ENCODE data around the gene NSMF. TPM values are rescaled to one million over a fixed set of nuclear protein-coding genes. Genes with fewer than 3 reads are reported as not detected.

NSMF gene
- total and polyA plus RNA-seq, 2 experiments from 2014 or later: 20.3 to 103 TPM

Small RNAs within 50 kb of the gene (microRNA-seq; reads per million reads assigned to microRNA genes)
- 0.66 reads per million for gene MIR7114

Other genes starting within 250 kb of the NSMF start
- 1.4 and 1.9 TPM in 2 replicates for gene RNF208, start 237.1 kb downstream of the NSMF start, total RNA-seq (2014; rRNA removed; shearing (Covaris generic))
- gene RNF208, start 237.1 kb downstream of the NSMF start, polyA plus RNA-seq (2016; fragmentation: Nextera tagmentation; extraction: Ambion mirVana): 5.6 and 7.4 TPM in 2 replicates
- gene CYSRT1, start 234.2 kb downstream of the NSMF start, total RNA-seq (2014; rRNA removed; shearing (Covaris generic)): 1.4 and 2.0 TPM in 2 replicates
- 2.0 and 3.2 TPM in 2 replicates for gene CYSRT1, start 234.2 kb downstream of the NSMF start, polyA plus RNA-seq (2016; fragmentation: Nextera tagmentation; extraction: Ambion mirVana)
- 0.63 TPM in 1 of 2 replicates, not detected in the other for gene RNF224, start 231.8 kb downstream of the NSMF start, total RNA-seq (2014; rRNA removed; shearing (Covaris generic))
- gene RNF224, start 231.8 kb downstream of the NSMF start, polyA plus RNA-seq (2016; fragmentation: Nextera tagmentation; extraction: Ambion mirVana): not detected in 2 replicates
- gene SLC34A3, start 228.4 kb downstream of the NSMF start, total RNA-seq (2014; rRNA removed; shearing (Covaris generic)): not detected in 2 replicates
- gene SLC34A3, start 228.4 kb downstream of the NSMF start, polyA plus RNA-seq (2016; fragmentation: Nextera tagmentation; extraction: Ambion mirVana): not detected in 2 replicates
- gene TUBB4B, start 218.0 kb downstream of the NSMF start, total RNA-seq (2014; rRNA removed; shearing (Covaris generic)): 334 and 374 TPM in 2 replicates
- 389 and 408 TPM in 2 replicates for gene TUBB4B, start 218.0 kb downstream of the NSMF start, polyA plus RNA-seq (2016; fragmentation: Nextera tagmentation; extraction: Ambion mirVana)
- gene STPG3, start 208.0 kb downstream of the NSMF start, total RNA-seq (2014; rRNA removed; shearing (Covaris generic)): not detected in 2 replicates
- not detected in 2 replicates for gene STPG3, start 208.0 kb downstream of the NSMF start, polyA plus RNA-seq (2016; fragmentation: Nextera tagmentation; extraction: Ambion mirVana)
- 79.5 and 97.3 TPM in 2 replicates for gene NELFB, start 204.0 kb downstream of the NSMF start, total RNA-seq (2014; rRNA removed; shearing (Covaris generic))
- gene NELFB, start 204.0 kb downstream of the NSMF start, polyA plus RNA-seq (2016; fragmentation: Nextera tagmentation; extraction: Ambion mirVana): 30.0 and 31.2 TPM in 2 replicates
- 14.4 and 19.0 TPM in 2 replicates for gene TOR4A, start 181.6 kb downstream of the NSMF start, total RNA-seq (2014; rRNA removed; shearing (Covaris generic))
- gene TOR4A, start 181.6 kb downstream of the NSMF start, polyA plus RNA-seq (2016; fragmentation: Nextera tagmentation; extraction: Ambion mirVana): 2.0 and 2.1 TPM in 2 replicates
- 39.0 and 55.1 TPM in 2 replicates for gene NRARP, start 157.1 kb downstream of the NSMF start, total RNA-seq (2014; rRNA removed; shearing (Covaris generic))
- gene NRARP, start 157.1 kb downstream of the NSMF start, polyA plus RNA-seq (2016; fragmentation: Nextera tagmentation; extraction: Ambion mirVana): 4.0 and 4.8 TPM in 2 replicates
- gene EXD3, start 36.2 kb downstream of the NSMF start, total RNA-seq (2014; rRNA removed; shearing (Covaris generic)): 3.6 and 4.4 TPM in 2 replicates
- gene EXD3, start 36.2 kb downstream of the NSMF start, polyA plus RNA-seq (2016; fragmentation: Nextera tagmentation; extraction: Ambion mirVana): 9.7 and 9.9 TPM in 2 replicates
- 0.59 and 0.62 TPM in 2 replicates for gene NOXA1, start 35.9 kb downstream of the NSMF start, total RNA-seq (2014; rRNA removed; shearing (Covaris generic))
- 0.68 and 1.4 TPM in 2 replicates for gene NOXA1, start 35.9 kb downstream of the NSMF start, polyA plus RNA-seq (2016; fragmentation: Nextera tagmentation; extraction: Ambion mirVana)
- gene ENTPD8, start 18.0 kb downstream of the NSMF start, total RNA-seq (2014; rRNA removed; shearing (Covaris generic)): 0.42 and 1.6 TPM in 2 replicates
- gene ENTPD8, start 18.0 kb downstream of the NSMF start, polyA plus RNA-seq (2016; fragmentation: Nextera tagmentation; extraction: Ambion mirVana): 0.89 and 1.1 TPM in 2 replicates
- 0.39 and 0.80 TPM in 2 replicates for gene PNPLA7, start 91.1 kb upstream of the NSMF start, total RNA-seq (2014; rRNA removed; shearing (Covaris generic))
- gene PNPLA7, start 91.1 kb upstream of the NSMF start, polyA plus RNA-seq (2016; fragmentation: Nextera tagmentation; extraction: Ambion mirVana): 0.28 and 0.45 TPM in 2 replicates
- gene MRPL41, start 92.5 kb upstream of the NSMF start, total RNA-seq (2014; rRNA removed; shearing (Covaris generic)): 32.6 and 32.8 TPM in 2 replicates
- 146 and 165 TPM in 2 replicates for gene MRPL41, start 92.5 kb upstream of the NSMF start, polyA plus RNA-seq (2016; fragmentation: Nextera tagmentation; extraction: Ambion mirVana)
- 53.7 and 68.8 TPM in 2 replicates for gene DPH7, start 119.6 kb upstream of the NSMF start, total RNA-seq (2014; rRNA removed; shearing (Covaris generic))
- gene DPH7, start 119.6 kb upstream of the NSMF start, polyA plus RNA-seq (2016; fragmentation: Nextera tagmentation; extraction: Ambion mirVana): 44.5 and 48.8 TPM in 2 replicates
- gene ZMYND19, start 131.2 kb upstream of the NSMF start, total RNA-seq (2014; rRNA removed; shearing (Covaris generic)): 50.3 and 58.5 TPM in 2 replicates
- 25.8 and 41.7 TPM in 2 replicates for gene ZMYND19, start 131.2 kb upstream of the NSMF start, polyA plus RNA-seq (2016; fragmentation: Nextera tagmentation; extraction: Ambion mirVana)
- gene ARRDC1, start 146.4 kb upstream of the NSMF start, total RNA-seq (2014; rRNA removed; shearing (Covaris generic)): 33.9 and 63.8 TPM in 2 replicates
- 33.5 and 36.6 TPM in 2 replicates for gene ARRDC1, start 146.4 kb upstream of the NSMF start, polyA plus RNA-seq (2016; fragmentation: Nextera tagmentation; extraction: Ambion mirVana)
- 160 and 177 TPM in 2 replicates for gene EHMT1, start 159.7 kb upstream of the NSMF start, total RNA-seq (2014; rRNA removed; shearing (Covaris generic))
- 162 and 166 TPM in 2 replicates for gene EHMT1, start 159.7 kb upstream of the NSMF start, polyA plus RNA-seq (2016; fragmentation: Nextera tagmentation; extraction: Ambion mirVana)